Esophagus squamous epithelium (tissue), 4 donors: ENCODE data around the gene SYT17.

ENCODE experiments used
- CTCF ChIP-seq, 6 experiments: fragments of 450-650 bp in 4 of 6; fragments of 200-600 bp in 2 of 6; sonication (generic) in 2 of 6; IDR thresholded peaks; one replicate each; pipeline ENCODE4 v1.5.1; 2016 to 2019; ENCODE audit warnings: antibody characterized with exemption in 6 of 6, mild to moderate bottlenecking in 4 of 6, moderate library complexity in 4 of 6
- POLR2A ChIP-seq, 4 donors: fragments of 450-650 bp; IDR thresholded peaks; one replicate each; pipeline ENCODE4 v1.6.1; 2017; ENCODE audit warnings: antibody characterized with exemption in 4 of 4, mild to moderate bottlenecking in 4 of 4, moderate library complexity in 3 of 4

DNA sequence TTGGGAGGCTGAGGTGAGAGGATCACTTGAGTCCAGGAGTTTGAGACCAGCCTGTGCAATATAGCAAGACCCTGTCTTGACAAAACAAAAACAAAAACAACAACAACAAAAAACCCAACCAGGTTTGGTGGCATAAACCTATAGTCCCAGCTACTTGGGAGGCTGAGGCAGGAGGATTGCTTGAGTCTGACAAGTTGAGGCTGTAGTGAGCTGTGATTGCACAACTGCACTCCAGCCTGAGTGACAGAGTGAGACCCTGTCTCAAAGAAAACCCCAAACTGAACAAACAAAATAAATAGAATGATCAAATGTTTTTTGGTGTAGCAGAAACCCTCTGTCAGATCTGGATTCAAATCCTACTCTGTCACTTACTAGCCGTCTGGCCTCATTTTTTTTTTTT is 16.0 kb upstream of the SYT17 start:
- TF ChIP-seq CTCF (IDR thresholded peaks at IDR 0.05) = no peak
- TF ChIP-seq POLR2A (IDR thresholded peaks at IDR 0.05) = no peak
